K562 (cell line): ENCODE data around the gene ENO3. TPM values are rescaled to one million over a fixed set of nuclear protein-coding genes. Genes with fewer than 3 reads are reported as not detected.

Experiments
- FOXM1 ChIP-seq, 2 experiments: fragments of 450-650 bp in 1 of 2; sonication (generic) in 1 of 2; formaldehyde crosslinking in 1 of 2; IDR thresholded peaks; 2 replicates each; pipeline versions ENCODE4 v1.6.1 to v1.9.0; 2017 to 2022; ENCODE audit warnings: low read depth in 2 of 2, mild to moderate bottlenecking in 2 of 2, missing genetic modification reagents in 1 of 2, moderate library complexity in 1 of 2
- HNRNPLL ChIP-seq: fragments of 200-400 bp; formaldehyde crosslinking; IDR thresholded peaks from 2 replicates; pipeline ENCODE4 v1.6.1; 2017; ENCODE audit warnings: low read length, low read depth, mild to moderate bottlenecking; ENCODE audit not compliant: poor library complexity, severe bottlenecking
- HNRNPUL1 ChIP-seq: fragments of 200-400 bp; formaldehyde crosslinking; IDR thresholded peaks from 2 replicates; pipeline ENCODE4 v1.6.1; 2017; ENCODE audit warnings: low read length
- NR3C1 ChIP-seq: sonication (generic); formaldehyde crosslinking; IDR thresholded peaks from 2 replicates; pipeline ENCODE4 v1.8.1; 2022; ENCODE audit warnings: missing genetic modification reagents
- ZC3H4 ChIP-seq: sonication (generic); formaldehyde crosslinking; IDR thresholded peaks from 2 replicates; pipeline ENCODE4 v1.9.0; 2021; ENCODE audit warnings: missing genetic modification reagents, borderline replicate concordance
- ZNF79 ChIP-seq: fragments of 250-450 bp; sonication (Bioruptor Pico); IDR thresholded peaks from 2 replicates; pipeline ENCODE4 v1.4.0; 2020; ENCODE audit warnings: low read depth, mild to moderate bottlenecking, moderate library complexity
- polyA plus RNA-seq, 8 experiments: library from polyadenylated mRNA; depleted of rRNA in 4 of 8; stranded (reverse) in 5 of 8; unstranded in 3 of 8; fragments of >200 nt; fragmentation: Nextera tagmentation in 2 of 8; fragmentation: Illumina TruSeq in 1 of 8; extraction: Ambion mirVana in 2 of 8; extraction: Trizol in 1 of 8; gene quantifications; 2 replicates each; pipeline versions ENCODE4 v1.2.1 to v1.2.3, GENCODE V29; 2011 to 2014; ENCODE audit warnings: inconsistent platforms in 1 of 8, missing spikeins in 1 of 8
- total RNA-seq, 7 experiments: library from RNA; depleted of rRNA in 6 of 7; stranded (reverse); fragments of >200 nt in 6 of 7; fragmentation: Illumina TruSeq in 2 of 7; extraction: Trizol in 2 of 7; gene quantifications; 2 replicates each; pipeline versions ENCODE4 v1.2.1 to v1.2.3, GENCODE V29; 2011 to 2021; ENCODE audit warnings: low replicate concordance in 1 of 7
- TF ChIP-seq, protein P1 (sequence below), 2 experiments: fragments of 450-650 bp in 1 of 2; sonication (generic) in 1 of 2; formaldehyde crosslinking in 1 of 2; IDR thresholded peaks; 2 replicates each; pipeline versions ENCODE4 v1.7.1 to v1.9.0; 2016 to 2022; ENCODE audit warnings: inconsistent platforms in 1 of 2, mild to moderate bottlenecking in 1 of 2, missing genetic modification reagents in 1 of 2
- TF ChIP-seq, protein P2 (sequence below), 2 experiments: fragments of 450-650 bp in 1 of 2; sonication (generic) in 1 of 2; formaldehyde crosslinking in 1 of 2; IDR thresholded peaks in 1 of 2; conservative IDR thresholded peaks in 1 of 2; 2 replicates each; pipeline versions ENCODE4 v1.6.1 to v1.8.1; 2016 to 2023; ENCODE audit warnings: mild to moderate bottlenecking in 2 of 2, moderate library complexity in 2 of 2, inconsistent platforms in 1 of 2, missing genetic modification reagents in 1 of 2
- TF ChIP-seq, protein P3 (sequence below): sonication (generic); formaldehyde crosslinking; IDR thresholded peaks from 2 replicates; pipeline ENCODE4 v1.8.0; 2023; ENCODE audit warnings: mild to moderate bottlenecking, missing genetic modification reagents
- TF ChIP-seq, protein P4 (sequence below), 2 experiments: fragments of 450-650 bp; IDR thresholded peaks; 2 replicates each; pipeline ENCODE4 v1.6.1; 2016
- TF ChIP-seq, protein P5 (sequence below): sonication (generic); formaldehyde crosslinking; IDR thresholded peaks from 2 replicates; pipeline ENCODE4 v1.9.0; 2022; ENCODE audit warnings: mild to moderate bottlenecking, missing genetic modification reagents

Gene ENO3
- total and polyA plus RNA-seq, 9 of the 15 experiments (the other 6 are each of a cell fraction or from before 2014, with no cell fraction given), result 5.7 to 17.2 (median 9.9) TPM

DNA sequence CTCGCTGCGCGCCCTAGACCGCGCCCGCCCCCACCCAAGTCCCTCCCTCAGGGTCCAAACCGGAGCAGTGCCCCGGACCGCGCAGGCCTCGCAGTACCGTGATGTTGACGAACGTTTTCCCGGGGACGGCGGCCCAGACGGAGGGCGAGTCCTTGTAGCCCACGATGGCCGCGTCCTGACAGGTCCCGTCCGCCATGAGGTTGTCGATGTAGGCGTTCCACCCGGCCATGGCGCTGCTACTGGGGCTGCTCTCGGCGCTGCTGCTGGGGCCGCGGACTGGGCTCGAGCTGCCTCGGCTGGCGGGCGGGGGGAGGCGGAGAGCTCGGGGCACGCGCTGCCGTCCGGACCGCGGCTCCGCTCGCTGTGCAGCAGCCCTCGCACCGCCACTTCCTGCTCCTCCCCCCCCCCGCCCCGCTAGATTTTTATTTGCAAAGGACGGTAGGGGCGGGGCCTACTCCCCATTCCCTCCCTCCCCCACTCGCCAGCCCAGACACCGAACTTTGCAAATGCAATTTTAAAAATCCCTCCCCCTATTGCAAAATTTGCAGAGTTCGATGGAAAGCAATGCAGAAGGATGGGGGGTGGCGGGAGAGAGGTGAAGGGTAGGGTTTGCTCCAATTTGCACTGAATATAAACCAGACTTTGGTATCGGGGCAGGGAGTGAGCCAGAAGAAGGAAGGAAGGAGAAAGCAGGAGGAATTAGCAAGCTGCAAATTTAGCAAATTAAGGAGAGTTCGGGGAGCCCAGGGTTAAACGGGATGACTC lies 2.6 kb upstream of the ENO3 start, which contains the start of gene PFN1 (continued):
- TF ChIP-seq, protein P1, sequence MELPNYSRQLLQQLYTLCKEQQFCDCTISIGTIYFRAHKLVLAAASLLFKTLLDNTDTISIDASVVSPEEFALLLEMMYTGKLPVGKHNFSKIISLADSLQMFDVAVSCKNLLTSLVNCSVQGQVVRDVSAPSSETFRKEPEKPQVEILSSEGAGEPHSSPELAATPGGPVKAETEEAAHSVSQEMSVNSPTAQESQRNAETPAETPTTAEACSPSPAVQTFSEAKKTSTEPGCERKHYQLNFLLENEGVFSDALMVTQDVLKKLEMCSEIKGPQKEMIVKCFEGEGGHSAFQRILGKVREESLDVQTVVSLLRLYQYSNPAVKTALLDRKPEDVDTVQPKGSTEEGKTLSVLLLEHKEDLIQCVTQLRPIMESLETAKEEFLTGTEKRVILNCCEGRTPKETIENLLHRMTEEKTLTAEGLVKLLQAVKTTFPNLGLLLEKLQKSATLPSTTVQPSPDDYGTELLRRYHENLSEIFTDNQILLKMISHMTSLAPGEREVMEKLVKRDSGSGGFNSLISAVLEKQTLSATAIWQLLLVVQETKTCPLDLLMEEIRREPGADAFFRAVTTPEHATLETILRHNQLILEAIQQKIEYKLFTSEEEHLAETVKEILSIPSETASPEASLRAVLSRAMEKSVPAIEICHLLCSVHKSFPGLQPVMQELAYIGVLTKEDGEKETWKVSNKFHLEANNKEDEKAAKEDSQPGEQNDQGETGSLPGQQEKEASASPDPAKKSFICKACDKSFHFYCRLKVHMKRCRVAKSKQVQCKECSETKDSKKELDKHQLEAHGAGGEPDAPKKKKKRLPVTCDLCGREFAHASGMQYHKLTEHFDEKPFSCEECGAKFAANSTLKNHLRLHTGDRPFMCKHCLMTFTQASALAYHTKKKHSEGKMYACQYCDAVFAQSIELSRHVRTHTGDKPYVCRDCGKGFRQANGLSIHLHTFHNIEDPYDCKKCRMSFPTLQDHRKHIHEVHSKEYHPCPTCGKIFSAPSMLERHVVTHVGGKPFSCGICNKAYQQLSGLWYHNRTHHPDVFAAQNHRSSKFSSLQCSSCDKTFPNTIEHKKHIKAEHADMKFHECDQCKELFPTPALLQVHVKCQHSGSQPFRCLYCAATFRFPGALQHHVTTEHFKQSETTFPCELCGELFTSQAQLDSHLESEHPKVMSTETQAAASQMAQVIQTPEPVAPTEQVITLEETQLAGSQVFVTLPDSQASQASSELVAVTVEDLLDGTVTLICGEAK (IDR thresholded peaks at IDR 0.05), result peak; percentile 59; the same call in 1 of the 2 replicates
- TF ChIP-seq, protein P1 (CRISPR knock-in tag; IDR thresholded peaks at IDR 0.05), result no peak
- TF ChIP-seq FOXM1 (IDR thresholded peaks at IDR 0.05; ENCODE audit: low read depth) (peak; percentile 68), FOXM1 (CRISPR knock-in tag; IDR thresholded peaks at IDR 0.05; ENCODE audit: low read depth) (0 out of 2 replicates have a peak, but pooled peaks have one; percentile 39), ZC3H4 (no peak), ZNF79 (CRISPR knock-in tag) (no peak), NR3C1 (no peak), HNRNPLL (peak; percentile 30), HNRNPUL1 (no peak)
- TF ChIP-seq, protein P2, sequence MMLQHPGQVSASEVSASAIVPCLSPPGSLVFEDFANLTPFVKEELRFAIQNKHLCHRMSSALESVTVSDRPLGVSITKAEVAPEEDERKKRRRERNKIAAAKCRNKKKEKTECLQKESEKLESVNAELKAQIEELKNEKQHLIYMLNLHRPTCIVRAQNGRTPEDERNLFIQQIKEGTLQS (IDR thresholded peaks at IDR 0.05), result peak; percentile 44; the same call in 1 of the 2 replicates
- TF ChIP-seq, protein P2 (CRISPR knock-in tag; conservative IDR thresholded peaks at IDR 0.05), result no peak
- TF ChIP-seq, protein P3, sequence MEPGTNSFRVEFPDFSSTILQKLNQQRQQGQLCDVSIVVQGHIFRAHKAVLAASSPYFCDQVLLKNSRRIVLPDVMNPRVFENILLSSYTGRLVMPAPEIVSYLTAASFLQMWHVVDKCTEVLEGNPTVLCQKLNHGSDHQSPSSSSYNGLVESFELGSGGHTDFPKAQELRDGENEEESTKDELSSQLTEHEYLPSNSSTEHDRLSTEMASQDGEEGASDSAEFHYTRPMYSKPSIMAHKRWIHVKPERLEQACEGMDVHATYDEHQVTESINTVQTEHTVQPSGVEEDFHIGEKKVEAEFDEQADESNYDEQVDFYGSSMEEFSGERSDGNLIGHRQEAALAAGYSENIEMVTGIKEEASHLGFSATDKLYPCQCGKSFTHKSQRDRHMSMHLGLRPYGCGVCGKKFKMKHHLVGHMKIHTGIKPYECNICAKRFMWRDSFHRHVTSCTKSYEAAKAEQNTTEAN, result no peak
- TF ChIP-seq, protein P4, sequence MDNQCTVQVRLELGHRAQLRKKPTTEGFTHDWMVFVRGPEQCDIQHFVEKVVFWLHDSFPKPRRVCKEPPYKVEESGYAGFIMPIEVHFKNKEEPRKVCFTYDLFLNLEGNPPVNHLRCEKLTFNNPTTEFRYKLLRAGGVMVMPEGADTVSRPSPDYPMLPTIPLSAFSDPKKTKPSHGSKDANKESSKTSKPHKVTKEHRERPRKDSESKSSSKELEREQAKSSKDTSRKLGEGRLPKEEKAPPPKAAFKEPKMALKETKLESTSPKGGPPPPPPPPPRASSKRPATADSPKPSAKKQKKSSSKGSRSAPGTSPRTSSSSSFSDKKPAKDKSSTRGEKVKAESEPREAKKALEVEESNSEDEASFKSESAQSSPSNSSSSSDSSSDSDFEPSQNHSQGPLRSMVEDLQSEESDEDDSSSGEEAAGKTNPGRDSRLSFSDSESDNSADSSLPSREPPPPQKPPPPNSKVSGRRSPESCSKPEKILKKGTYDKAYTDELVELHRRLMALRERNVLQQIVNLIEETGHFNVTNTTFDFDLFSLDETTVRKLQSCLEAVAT (IDR thresholded peaks at IDR 0.05), result peak; percentile 14 to 37; a peak in 2 of 4 replicates
- TF ChIP-seq, protein P5, sequence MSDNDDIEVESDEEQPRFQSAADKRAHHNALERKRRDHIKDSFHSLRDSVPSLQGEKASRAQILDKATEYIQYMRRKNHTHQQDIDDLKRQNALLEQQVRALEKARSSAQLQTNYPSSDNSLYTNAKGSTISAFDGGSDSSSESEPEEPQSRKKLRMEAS (CRISPR knock-in tag), result peak; percentile 65
